HepG2 (cell line): ENCODE measurements around the gene ICAM5. TPM values are rescaled to one million over a fixed set of nuclear protein-coding genes. Genes with fewer than 3 reads are reported as not detected.

Source experiments
- BCL3 ChIP-seq: sonication (generic); formaldehyde crosslinking; IDR thresholded peaks from 2 replicates; pipeline ENCODE4 v1.5.1; 2020; ENCODE audit warnings: mild to moderate bottlenecking, missing genetic modification reagents, moderate library complexity
- FOXK1 ChIP-seq: sonication (generic); formaldehyde crosslinking; IDR thresholded peaks from 2 replicates; pipeline ENCODE4 v1.4.0; 2020; ENCODE audit warnings: low read depth, missing genetic modification reagents, borderline replicate concordance
- FOXO1 ChIP-seq: sonication (generic); formaldehyde crosslinking; IDR thresholded peaks from 2 replicates; pipeline ENCODE4 v1.4.0; 2020; ENCODE audit warnings: missing genetic modification reagents
- HMG20B ChIP-seq: conservative IDR thresholded peaks from 2 replicates; pipeline ENCODE4 v1.6.1; 2016; ENCODE audit warnings: missing genetic modification reagents, missing compliant biosample characterization
- HNRNPH1 ChIP-seq: fragments of 200-400 bp; formaldehyde crosslinking; optimal IDR thresholded peaks from 2 replicates; pipeline ENCODE3; 2017; ENCODE audit warnings: mild to moderate bottlenecking, low read depth, low read length
- KLF12 ChIP-seq: sonication (generic); formaldehyde crosslinking; IDR thresholded peaks from 2 replicates; pipeline ENCODE4 v1.4.0; 2020; ENCODE audit warnings: missing genetic modification reagents, borderline replicate concordance
- NFKBIZ ChIP-seq: IDR thresholded peaks from 2 replicates; pipeline ENCODE4 v1.6.1; 2018; ENCODE audit warnings: missing genetic modification reagents, missing compliant biosample characterization
- NRL ChIP-seq: sonication (generic); formaldehyde crosslinking; IDR thresholded peaks from 2 replicates; pipeline ENCODE4 v1.5.0; 2020; ENCODE audit warnings: missing genetic modification reagents, mild to moderate bottlenecking, moderate library complexity, borderline replicate concordance
- SATB2 ChIP-seq: sonication (generic); formaldehyde crosslinking; IDR thresholded peaks from 2 replicates; pipeline ENCODE4 v1.5.0; 2020; ENCODE audit warnings: missing genetic modification reagents
- SOX5 ChIP-seq: IDR thresholded peaks from 2 replicates; pipeline ENCODE4 v1.6.1; 2016; ENCODE audit warnings: borderline replicate concordance
- SP4 ChIP-seq: sonication (generic); formaldehyde crosslinking; IDR thresholded peaks from 2 replicates; pipeline ENCODE4 v1.8.1; 2023; ENCODE audit warnings: mild to moderate bottlenecking, missing genetic modification reagents
- SP5 ChIP-seq: IDR thresholded peaks from 2 replicates; pipeline ENCODE4 v1.6.1; 2016; ENCODE audit warnings: low read depth, borderline replicate concordance
- THAP7 ChIP-seq: sonication (generic); formaldehyde crosslinking; IDR thresholded peaks from 2 replicates; pipeline ENCODE4 v1.8.1; 2023; ENCODE audit warnings: mild to moderate bottlenecking, missing genetic modification reagents
- ZBTB14 ChIP-seq: sonication (generic); formaldehyde crosslinking; IDR thresholded peaks from 2 replicates; pipeline ENCODE4 v1.4.0; 2020; ENCODE audit warnings: missing genetic modification reagents
- ZBTB34 ChIP-seq: sonication (generic); formaldehyde crosslinking; IDR thresholded peaks from 2 replicates; pipeline ENCODE4 v1.8.0; 2022; ENCODE audit warnings: mild to moderate bottlenecking, missing genetic modification reagents
- ZC3H13 ChIP-seq: sonication (generic); formaldehyde crosslinking; IDR thresholded peaks from 2 replicates; pipeline ENCODE4 v1.8.1; 2023; ENCODE audit warnings: mild to moderate bottlenecking, missing genetic modification reagents, moderate library complexity
- ZNF33B ChIP-seq: sonication (generic); formaldehyde crosslinking; IDR thresholded peaks from 2 replicates; pipeline ENCODE4 v1.5.1; 2020; ENCODE audit warnings: mild to moderate bottlenecking, missing genetic modification reagents
- ZNF546 ChIP-seq: sonication (generic); formaldehyde crosslinking; conservative IDR thresholded peaks from 2 replicates; pipeline ENCODE4 v1.8.1; 2023; ENCODE audit warnings: mild to moderate bottlenecking, missing genetic modification reagents
- ZNF580 ChIP-seq: IDR thresholded peaks from 2 replicates; pipeline ENCODE4 v1.6.1; 2016; ENCODE audit warnings: low read depth, borderline replicate concordance
- ZNF598 ChIP-seq: sonication (generic); formaldehyde crosslinking; IDR thresholded peaks from 2 replicates; pipeline ENCODE4 v1.5.1; 2020; ENCODE audit warnings: mild to moderate bottlenecking, missing genetic modification reagents, borderline replicate concordance
- ZNF781 ChIP-seq: sonication (generic); formaldehyde crosslinking; IDR thresholded peaks from 2 replicates; pipeline ENCODE4 v1.5.1; 2020; ENCODE audit warnings: borderline replicate concordance, mild to moderate bottlenecking, missing genetic modification reagents; ENCODE audit errors: not compliant biosample characterization
- polyA plus RNA-seq, 8 experiments: library from polyadenylated mRNA; depleted of rRNA in 3 of 8; stranded (reverse) in 7 of 8; unstranded in 1 of 8; fragments of >200 nt; fragmentation: Illumina TruSeq in 4 of 8; extraction: Trizol in 4 of 8; gene quantifications; 2 replicates each; pipeline versions ENCODE4 v1.2.1 to v1.2.3, GENCODE V29; 2011 to 2016; ENCODE audit warnings: low read depth in 4 of 8, missing spikeins in 1 of 8, mixed read lengths in 1 of 8; ENCODE audit not compliant: insufficient read depth in 1 of 8
- total RNA-seq, 5 experiments: library from RNA; depleted of rRNA; stranded (reverse); fragments of >200 nt; fragmentation: Illumina TruSeq; extraction: Trizol; gene quantifications; 2 replicates each; pipeline ENCODE4 v1.2.3, GENCODE V29; 2016; ENCODE audit warnings: low read depth in 1 of 5

Gene ICAM5
- total and polyA plus RNA-seq, 2 of the 13 experiments (the other 11 are each of a cell fraction or from before 2014, with no cell fraction given) = 0.46 to 1.6 TPM

- TF ChIP-seq BCL3 (CRISPR knock-in tag) (0 out of 2 replicates have a peak, but pooled peaks have one; percentile 62), SOX5 (CRISPR knock-in tag) (peak; percentile 19; the same call in 1 of the 2 replicates), ZNF580 (CRISPR knock-in tag) (peak; percentile 49; the same call in 1 of the 2 replicates), SATB2 (no peak), SP4 (CRISPR knock-in tag) (peak; percentile 35; the same call in 1 of the 2 replicates), NRL (CRISPR knock-in tag) (peak; percentile 45; the same call in 1 of the 2 replicates), FOXK1 (CRISPR knock-in tag) (peak; percentile 58; the same call in 1 of the 2 replicates), ZC3H13 (CRISPR knock-in tag) (peak; percentile 85), ZBTB14 (CRISPR knock-in tag) (no peak), SP5 (CRISPR knock-in tag) (no peak; the same call in 1 of the 2 replicates), NFKBIZ (CRISPR knock-in tag) (no peak), ZBTB34 (CRISPR knock-in tag) (no peak), THAP7 (CRISPR knock-in tag) (no peak), ZNF33B (no peak; the same call in 1 of the 2 replicates), ZNF781 (CRISPR knock-in tag) (peak; percentile 27), ZNF546 (CRISPR knock-in tag) (no peak), ZNF598 (peak; percentile 33; the same call in 1 of the 2 replicates), HMG20B (CRISPR knock-in tag) (0 out of 2 replicates have a peak, but pooled peaks have one; percentile 26), FOXO1 (CRISPR knock-in tag) (peak; percentile 25; the same call in 1 of the 2 replicates), KLF12 (peak; percentile 58; the same call in 1 of the 2 replicates), HNRNPH1 (no peak)
Observed at GRCh38 chr19:10315335-10316214, 25.8 kb downstream of the ICAM5 start, which contains the start of gene FDX2 (continued).
